HG03521 (cell line): ENCODE data around the gene WASF2.
"Not testable (repeated sequence)": the region's sequence is repeated elsewhere in the genome, so short reads cannot be mapped to it uniquely, and the experiment has no call there.

Source experiments
- ATAC-seq: cut with Tn5 transposase; IDR thresholded peaks from one replicate; pipeline ENCODE4 v1.9.1; 2021; ENCODE audit warnings: mild to moderate bottlenecking, moderate library complexity; ENCODE audit not compliant: unreplicated experiment

Gene WASF2

GRCh38 chr1:27489973-27490741 is at the start of gene WASF2:
Gene WASF2, minus strand, starts transcription at chr1:27490167. Its CDS starts 61,277 bp downstream, at chr1:27428890.
- peak; percentile 82 for ATAC-seq

GRCh38 chr1:27538793-27539192 is 48.8 kb upstream of the WASF2 start:
- ATAC-seq: no peak

DNA sequence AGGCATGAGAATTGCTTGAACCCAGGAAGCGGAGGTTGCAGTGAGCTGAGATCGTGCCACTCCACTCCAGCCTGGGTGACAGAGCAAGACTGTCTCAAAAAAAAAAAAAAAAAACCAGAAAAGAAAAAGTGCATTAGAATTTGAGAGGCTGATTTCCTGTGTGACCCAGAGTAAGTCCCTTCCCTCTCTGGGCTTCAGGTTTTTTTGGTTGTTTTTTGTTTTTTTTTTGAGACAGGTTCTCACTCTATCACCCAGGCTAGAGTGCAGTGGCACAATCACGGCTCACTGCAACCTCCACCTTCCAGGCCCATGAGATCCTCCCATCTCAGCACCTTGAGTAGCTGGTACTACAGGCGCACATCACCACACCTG is 48.3 kb upstream of the WASF2 start:
- ATAC-seq: not testable (repeated sequence)

DNA sequence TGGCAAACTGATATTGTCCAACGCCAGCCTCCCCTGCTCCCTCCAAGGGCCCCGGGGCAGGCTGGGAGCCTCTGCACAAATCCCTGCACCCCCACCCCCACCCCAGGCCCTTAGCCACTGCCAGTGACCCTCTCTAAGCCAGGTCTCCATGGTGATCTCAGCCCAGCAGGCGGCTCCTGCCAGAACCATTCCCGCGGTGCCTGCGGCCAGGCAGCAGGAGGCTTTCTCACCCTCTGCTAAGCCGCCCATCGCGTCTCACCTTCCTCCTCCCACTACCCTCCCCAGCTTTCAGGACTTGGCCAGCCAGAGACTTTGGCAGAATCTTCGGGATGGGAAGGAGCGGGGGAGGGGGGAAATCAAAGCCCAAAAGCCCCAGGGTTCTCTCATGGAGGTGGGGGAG is 46.8 kb upstream of the WASF2 start:
- ATAC-seq: no peak

- ATAC-seq: no peak
These were observed 46.2 kb upstream of the WASF2 start for GRCh38 chr1:27536010-27536757.

DNA sequence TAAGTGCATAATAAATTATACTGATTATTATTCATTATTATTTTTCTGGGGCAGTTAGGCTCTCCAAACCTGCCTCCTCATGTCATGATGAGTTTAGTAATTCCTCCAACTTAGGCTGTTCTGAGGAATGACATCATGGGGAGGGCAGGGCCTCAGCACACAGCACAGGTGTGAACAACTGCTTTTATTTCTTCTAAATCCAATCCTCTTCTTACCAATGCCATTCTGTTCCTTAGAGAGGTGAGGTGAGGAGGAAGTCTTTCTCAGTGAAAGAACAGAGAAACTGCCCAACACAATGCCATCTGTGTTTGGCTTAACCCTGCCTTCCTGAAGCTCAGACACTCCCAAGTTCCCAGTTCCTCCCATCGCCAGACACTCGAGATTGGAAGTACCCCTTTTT is 45.4 kb upstream of the WASF2 start:
- ATAC-seq: no peak

DNA sequence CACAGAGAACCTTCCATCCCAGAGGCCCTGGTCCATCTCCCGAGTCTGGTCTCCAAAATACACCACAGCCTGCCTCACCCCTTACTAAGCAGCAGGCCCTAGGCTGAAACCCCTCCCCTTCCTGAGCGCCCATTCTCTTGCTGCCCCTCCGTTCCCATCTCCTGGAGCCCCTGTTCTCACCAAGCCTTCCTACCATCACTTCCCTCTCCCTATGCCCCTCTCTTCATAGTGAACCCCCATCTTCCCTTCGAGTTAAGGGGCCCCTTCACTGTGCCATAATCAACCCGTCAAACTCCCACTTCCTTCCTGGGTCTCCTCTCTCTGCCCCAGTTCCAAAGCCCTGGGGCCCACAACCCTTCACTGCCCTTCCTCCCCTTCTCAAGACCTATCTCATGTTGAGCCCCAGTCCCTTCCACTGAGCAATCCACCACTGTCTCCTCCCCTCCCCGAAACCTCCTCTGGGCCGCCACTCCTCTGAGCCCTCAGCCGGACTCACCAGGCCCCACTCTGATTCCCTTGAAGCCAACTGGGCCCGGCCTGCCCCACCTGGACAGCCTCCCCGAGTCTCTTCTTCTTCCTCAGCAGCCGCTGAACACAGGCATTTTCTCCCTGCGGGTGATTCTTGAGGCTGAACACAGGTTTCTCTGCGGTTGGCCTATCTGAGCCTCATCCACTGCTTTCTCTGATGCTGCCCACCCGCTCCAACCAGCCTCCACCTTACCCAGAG is 42.2 kb upstream of the WASF2 start:
- no peak for ATAC-seq

DNA sequence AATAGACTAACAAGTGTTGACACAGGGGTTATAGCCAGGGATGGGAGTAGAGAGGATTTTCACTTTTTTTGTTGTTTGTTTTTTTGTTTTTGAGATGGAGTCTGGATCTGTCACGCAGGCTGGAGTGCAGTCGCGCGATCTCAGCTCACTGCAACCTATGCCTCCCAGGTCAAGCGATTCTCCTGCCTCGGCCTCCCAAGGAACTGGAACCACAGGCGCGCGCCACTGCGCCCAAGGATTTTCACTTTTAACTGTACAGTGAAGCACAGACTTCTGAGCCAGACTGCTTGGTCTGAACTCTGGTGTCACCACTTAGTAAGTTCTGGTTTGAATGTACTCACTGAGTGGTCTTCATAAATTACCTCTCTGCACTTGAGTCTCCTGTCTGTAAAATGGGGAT is 40.2 kb upstream of the WASF2 start:
- ATAC-seq: no peak

- no peak for ATAC-seq
These were observed 39.7 kb upstream of the WASF2 start for GRCh38 chr1:27529704-27530018.

DNA sequence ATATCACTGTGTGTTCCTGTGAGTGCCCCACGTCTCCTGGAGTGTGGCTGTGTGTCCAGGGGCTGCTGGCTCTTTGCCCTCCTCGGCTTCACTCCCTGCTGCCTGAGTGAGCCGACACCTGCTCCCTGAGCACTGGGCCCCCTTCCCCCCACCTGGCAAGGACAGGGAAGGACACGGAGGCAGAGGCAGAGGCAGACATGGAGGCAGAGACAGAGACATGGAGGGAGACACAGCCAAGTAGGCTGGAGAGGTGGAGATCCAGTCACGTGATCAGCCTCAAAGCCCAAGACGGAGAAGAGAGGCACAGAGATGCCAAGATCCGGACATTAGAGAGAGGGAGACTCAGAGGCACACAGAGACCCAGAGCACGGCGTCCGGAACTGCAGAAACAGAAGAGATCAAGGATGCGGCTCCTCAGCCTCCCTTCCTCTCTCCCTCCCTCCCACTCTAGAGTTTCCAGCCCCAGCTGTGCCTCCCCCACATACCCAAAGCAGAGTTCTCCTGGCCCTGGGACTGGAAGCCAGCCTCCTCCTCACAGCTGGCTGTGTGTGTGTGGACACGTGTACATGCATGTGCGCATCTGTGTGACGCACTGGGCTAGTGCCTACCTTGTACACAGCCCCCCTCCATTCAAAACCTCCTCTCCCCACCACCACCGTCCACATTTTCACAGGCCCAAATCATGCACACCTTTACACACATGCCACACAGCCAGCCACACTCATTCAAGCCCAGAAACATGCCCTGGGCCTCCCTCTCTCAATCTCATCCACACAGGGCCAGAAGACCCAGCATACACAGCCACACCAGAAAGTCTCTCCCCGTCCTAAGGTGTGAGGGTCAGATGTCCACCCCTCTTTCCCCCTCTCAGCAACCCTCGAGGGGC is 39.1 kb upstream of the WASF2 start:
- ATAC-seq: no peak

GRCh38 chr1:27527890-27528817 is 38.2 kb upstream of the WASF2 start:
- no peak for ATAC-seq

GRCh38 chr1:27527223-27527889 is 37.4 kb upstream of the WASF2 start:
- ATAC-seq: no peak

DNA sequence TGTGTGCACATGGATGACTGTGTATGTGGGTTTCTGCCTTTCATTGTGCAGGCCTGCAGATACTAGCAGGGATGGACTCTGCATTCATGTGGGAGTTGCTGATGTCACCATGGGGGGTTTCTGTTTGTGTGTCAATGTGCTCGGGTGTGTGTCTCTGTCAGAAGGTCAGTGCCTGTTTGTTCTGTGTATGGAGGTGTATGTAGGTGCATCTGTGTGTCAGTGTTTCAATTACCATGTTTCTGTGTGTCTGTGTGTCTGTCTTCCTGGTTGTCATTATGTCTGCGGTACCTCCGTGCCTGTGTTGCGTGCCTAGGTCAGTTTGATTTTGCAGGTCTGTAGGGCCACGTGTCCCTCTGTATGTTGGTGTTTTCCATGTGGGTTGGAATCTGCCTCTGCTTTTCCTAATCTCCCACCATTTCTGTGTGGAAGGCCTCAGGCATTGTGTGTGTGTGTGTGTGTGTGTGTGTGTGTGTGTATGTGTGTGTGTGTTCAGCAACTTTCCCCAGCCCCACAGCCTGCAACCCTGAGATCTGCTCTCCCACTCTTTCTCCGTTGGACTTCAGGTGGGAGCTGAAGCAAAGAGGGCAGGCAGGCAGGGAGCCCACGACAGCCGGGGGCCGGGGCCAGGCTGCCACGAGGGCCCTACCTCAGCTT is 36.7 kb upstream of the WASF2 start:
- ATAC-seq: no peak

GRCh38 chr1:27525296-27526272 is 35.6 kb upstream of the WASF2 start:
- ATAC-seq: no peak

- ATAC-seq: no peak
These were observed 33.5 kb upstream of the WASF2 start for GRCh38 chr1:27523337-27524020.

DNA sequence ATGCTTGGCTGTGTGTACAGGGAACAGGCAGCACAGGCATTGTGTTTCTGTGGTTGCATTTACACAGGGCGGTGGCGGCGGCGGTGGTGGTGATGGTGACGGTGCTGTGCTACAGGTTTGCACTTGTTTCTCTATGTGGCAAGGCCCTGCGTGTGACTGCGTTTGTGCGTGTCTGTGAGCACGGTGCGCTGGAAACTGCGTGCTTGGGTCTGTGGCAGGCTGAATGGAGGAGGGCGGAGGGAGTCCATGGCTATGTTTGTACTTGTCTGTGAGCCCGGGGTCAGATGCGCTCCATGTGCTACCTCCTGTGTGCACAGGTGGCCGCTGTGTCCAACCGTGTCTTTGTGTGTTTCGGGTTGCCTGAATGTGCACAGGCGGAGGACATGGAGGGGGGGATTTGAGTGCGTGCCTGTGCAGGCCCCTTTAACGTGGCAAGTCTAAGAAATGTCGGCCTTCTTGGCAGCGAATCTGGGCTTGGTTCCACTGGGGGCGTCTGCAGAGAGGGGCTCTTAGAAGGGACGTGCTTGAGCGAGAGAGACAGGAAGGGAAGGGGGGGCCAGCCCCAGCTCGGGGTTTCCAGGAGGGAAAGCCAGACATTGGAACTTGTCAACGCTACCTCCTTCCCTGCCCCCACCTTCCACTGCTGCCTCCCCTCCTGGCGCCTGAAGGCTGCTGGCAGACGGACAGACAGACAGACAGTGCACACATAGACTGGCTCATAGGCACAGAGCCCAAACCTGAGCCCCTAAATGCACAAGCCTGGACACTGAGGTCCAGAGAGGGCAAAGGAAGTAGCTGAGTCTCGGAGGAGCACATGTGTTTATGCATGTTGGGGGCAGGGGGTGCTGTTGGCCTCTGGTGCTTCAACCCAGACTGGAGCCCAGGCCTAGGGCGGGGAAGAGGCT is 32.7 kb upstream of the WASF2 start:
- ATAC-seq: no peak
